Dermis lymphatic vessel endothelial cell (primary cell): Measurements from ENCODE around the gene LGALS7B. TPM values are rescaled to one million over a fixed set of nuclear protein-coding genes. Genes with fewer than 3 reads are reported as not detected.

Experiments
- total RNA-seq: library from RNA; depleted of rRNA; stranded (reverse); fragments of >200 nt; gene quantifications from 2 replicates; pipeline ENCODE4 v1.2.1, GENCODE V29; 2014

LGALS7B gene
- total RNA-seq: 0.43 TPM in 1 of 2 replicates, not detected in the other

DNA sequence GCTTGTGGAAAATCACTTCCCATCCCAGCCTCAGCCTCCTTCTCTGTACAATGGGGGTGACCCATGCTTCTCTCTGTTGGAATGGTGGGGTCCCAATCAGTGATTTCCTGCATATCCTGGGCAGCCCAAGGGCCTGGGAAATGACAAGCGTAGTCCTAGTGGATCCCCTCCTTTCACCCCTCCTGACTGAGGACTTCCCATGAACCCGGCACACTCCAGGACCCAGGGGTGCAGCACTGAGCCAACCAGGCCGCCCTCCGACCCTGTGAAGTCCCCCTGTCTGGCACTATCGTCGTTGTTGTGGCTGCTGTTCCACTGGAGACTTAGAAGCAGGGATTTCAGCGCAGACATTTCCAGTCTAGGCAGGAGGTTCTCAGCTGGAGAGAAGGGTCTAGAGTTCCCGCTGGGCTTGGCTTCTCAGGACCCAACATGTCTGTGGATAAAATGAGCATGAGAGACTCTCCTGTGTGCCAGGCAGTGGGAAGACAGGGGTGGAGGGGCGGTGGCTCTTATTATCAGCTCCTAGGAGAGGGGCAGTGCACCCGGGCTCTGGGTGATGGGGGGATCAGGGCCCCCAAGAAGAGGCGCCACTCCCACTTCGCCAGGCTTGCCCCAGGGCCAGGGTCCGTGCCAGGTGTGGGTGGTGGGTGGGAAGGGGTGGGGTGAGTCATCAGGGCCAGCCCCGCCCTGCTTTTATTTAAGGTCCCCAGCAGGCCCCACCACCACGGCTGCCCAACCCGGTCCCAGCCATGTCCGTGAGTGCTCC lies at the start of gene LGALS7B:
LGALS7B (plus strand) TSS at position 723 of the 766 bp plus-strand sequence; CDS start at position 750, 27 bp downstream.

DNA sequence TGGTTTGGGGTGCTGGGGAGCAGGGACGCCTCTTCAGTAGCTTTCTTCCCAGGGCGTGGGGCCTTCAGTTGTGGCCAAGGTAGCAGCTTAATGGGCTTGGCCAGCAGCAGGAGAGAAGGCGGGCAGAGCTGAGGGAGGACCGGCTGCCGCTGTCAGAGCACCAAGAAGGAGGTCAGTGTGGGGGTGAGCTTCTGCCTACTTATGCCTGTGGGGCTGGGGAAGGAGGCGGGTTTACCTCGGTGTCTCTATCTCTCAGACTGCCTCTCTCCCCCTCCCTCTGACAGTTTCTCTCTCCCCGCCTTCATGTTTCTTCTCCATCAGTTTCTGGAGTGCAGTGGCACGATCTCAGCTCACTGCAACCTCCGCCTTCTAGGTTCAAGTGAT lies 44.7 kb upstream of the LGALS7B start, which contains the start of gene CAPN12:
CAPN12 (minus strand) TSS at position 177 of the 384 bp plus-strand sequence. CDS start 309 bp downstream, outside the sequence.

DNA sequence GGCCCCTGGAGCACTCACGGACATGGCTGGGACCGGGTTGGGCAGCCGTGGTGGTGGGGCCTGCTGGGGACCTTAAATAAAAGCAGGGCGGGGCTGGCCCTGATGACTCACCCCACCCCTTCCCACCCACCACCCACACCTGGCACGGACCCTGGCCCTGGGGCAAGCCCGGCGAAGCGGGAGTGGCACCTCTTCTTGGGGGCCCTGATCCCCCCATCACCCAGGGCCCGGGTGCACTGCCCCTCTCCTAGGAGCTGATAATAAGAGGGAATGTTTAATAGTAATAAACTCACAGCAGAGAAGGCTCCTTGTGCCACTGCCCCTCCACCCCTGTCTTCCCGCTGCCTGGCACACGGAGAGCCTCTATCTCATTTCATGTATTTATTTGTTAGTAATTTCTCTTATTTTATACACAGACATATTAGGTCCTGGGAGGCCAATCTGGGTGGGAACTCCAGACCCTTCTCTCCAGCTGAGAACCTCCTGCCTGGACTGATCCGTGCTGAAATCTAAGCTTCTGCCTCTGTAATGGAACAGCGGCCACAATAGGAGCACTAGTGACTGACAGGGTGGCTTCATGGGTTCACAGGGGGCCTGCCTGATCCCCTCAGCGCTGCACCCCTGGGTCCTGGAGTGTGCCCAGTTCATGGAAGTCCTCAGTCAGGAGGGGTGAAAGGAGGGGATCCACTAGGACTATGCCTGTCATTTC lies 15.4 kb upstream of the LGALS7B start, which contains the start of gene LGALS7:
LGALS7 (minus strand) TSS at position 49 of the 709 bp plus-strand sequence; CDS start at position 24, 25 bp downstream.

GRCh38 chr19:38812841-38813320 lies 23.9 kb downstream of the LGALS7B start, which contains the start of gene LGALS4:
TSS of gene LGALS4 (minus strand) at chr19:38812945. CDS start at chr19:38812886, 59 bp downstream.

Other genes with a start within 250 kb of the LGALS7B start
- gene MAP4K1, start 171.2 kb upstream of the LGALS7B start, total RNA-seq: 0.65 TPM in 1 of 2 replicates, not detected in the other
- 379 and 458 TPM in 2 replicates for gene EIF3K, start 170.0 kb upstream of the LGALS7B start, total RNA-seq
- gene ACTN4, start 141.6 kb upstream of the LGALS7B start, total RNA-seq: 128 and 135 TPM in 2 replicates
- 0.22 TPM in 1 of 2 replicates, not detected in the other for gene CAPN12, start 44.7 kb upstream of the LGALS7B start, total RNA-seq
- gene LGALS7, start 15.7 kb upstream of the LGALS7B start, total RNA-seq: not detected in 2 replicates
- gene LGALS4, start 23.7 kb downstream of the LGALS7B start, total RNA-seq: 0.34 TPM in 1 of 2 replicates, not detected in the other
- 44.8 and 52.9 TPM in 2 replicates for gene ECH1, start 42.6 kb downstream of the LGALS7B start, total RNA-seq
- 276 and 279 TPM in 2 replicates for gene HNRNPL, start 60.8 kb downstream of the LGALS7B start, total RNA-seq
- 9.9 and 10.7 TPM in 2 replicates for gene RINL, start 89.1 kb downstream of the LGALS7B start, total RNA-seq
- 78.6 and 82.8 TPM in 2 replicates for gene SIRT2, start 110.4 kb downstream of the LGALS7B start, total RNA-seq
- gene NFKBIB, start 110.8 kb downstream of the LGALS7B start, total RNA-seq: 6.5 and 10.4 TPM in 2 replicates
- not detected in 2 replicates for gene CCER2, start 123.0 kb downstream of the LGALS7B start, total RNA-seq
- gene SARS2, start 141.6 kb downstream of the LGALS7B start, total RNA-seq: 16.9 and 23.1 TPM in 2 replicates
- gene MRPS12, start 141.7 kb downstream of the LGALS7B start, total RNA-seq: 35.8 and 37.0 TPM in 2 replicates
- gene FBXO17, start 186.5 kb downstream of the LGALS7B start, total RNA-seq: 15.8 and 23.6 TPM in 2 replicates
- gene FBXO27, start 243.3 kb downstream of the LGALS7B start, total RNA-seq: 0.52 and 0.76 TPM in 2 replicates